ENCODE results near the gene TUBGCP6.

Gene TUBGCP6

GRCh38 chr22:50197000-50197800 lies 47.6 kb downstream of the TUBGCP6 start:
- no peak for DNase-seq (ENCODE audit: low read depth)

DNA sequence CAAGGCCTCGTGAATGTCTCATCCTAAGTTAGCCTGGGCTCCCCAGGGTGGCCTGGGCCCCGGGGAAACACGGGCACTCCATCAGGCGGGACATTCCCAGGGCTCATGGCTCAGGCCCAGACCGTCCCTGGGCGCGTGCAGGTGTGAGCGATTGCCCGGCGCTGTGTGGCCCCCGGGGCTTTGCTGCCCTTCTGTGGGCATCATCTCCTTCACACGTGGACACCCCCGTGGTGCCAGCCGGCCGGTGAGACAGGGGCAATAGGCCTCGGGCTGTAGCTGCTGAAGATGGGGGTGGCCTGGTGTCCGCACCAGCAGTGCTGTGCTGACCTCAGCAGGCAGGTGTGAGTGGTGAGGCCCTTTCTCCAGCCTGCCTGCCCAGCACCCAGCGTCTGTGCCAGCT lies 48.6 kb downstream of the TUBGCP6 start:
- DNase-seq (ENCODE audit: low read depth) = no peak

DNA sequence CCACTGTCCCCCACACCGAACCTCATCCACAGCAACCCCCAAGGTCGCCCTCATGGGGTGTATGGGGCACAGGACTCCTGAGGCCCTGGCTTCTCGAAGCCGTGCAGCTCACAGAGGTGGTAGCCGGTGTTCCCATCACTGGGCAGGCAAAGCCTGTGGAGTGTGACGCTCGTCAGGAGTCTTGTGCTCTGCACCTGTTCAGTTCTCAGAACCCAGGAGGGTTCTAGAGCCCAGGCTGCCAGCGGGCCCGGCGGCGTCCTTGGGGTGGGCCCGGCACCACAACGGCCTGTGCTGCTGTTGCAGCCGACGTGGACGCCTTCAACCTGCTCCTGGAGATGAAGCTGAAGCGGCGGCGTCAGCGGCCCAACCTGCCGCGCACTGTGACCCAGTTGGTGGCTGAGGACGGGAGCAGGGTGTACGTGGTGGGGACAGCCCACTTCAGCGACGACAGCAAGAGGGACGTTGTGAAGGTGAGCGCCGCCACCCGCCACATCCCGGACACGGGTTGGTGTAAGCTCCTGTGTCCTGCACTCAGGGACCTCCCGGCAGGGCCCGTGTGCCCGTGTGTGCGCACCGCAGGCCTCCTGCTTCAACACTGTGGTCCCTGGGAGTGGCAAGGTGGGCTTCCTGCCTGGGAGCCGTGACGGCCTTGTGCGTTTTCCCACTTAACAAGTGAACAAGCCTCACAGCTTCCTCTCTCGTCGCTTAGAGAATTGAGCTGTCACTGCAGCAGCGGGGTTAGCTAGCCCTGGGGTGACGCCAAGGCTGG lies 50.6 kb downstream of the TUBGCP6 start:
- DNase-seq (ENCODE audit: low read depth) = no peak

- no peak for DNase-seq (ENCODE audit: low read depth)
These were observed 51.2 kb downstream of the TUBGCP6 start for GRCh38 chr22:50193621-50194020.

DNA sequence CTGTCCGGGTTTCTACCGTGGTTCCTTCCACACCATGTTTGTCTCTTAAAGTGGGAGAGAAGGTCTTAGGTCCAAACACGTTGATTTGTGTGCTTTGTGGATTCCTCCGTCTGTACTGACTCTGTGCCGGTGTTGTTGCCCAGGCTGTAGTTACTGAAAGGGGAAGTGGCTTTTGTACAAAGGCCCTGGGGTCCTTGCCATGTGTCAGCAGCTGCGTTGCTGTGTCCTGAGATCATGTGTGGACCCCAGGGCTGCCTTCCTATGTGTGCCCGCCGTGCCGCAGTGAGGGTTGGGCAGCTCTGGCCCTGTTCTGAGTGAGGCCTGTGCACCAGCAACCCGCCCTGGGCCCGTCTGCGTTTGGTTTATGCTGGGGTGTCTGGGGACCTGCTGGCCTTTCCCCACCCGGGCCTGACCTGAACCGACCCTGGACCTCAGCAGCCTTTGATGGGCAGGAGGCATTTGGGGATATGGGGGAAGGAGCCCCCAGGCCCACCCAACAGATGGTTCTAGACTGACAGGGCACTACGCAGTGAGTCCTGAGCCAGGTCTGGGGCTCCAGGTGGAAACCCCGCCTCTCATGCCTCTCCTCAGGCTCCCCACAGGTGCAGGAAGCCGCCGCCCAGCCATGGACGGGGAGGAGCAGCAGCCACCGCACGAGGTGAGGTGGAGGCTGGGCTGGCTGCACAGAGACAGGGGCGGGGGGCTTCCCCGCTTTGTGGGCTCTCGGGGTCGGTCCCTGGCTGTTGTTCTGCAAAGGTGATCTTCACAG lies 52.2 kb downstream of the TUBGCP6 start:
- DNase-seq (ENCODE audit: low read depth) = no peak

GRCh38 chr22:50190941-50191741 lies 53.7 kb downstream of the TUBGCP6 start:
- no peak for DNase-seq (ENCODE audit: low read depth)

DNA sequence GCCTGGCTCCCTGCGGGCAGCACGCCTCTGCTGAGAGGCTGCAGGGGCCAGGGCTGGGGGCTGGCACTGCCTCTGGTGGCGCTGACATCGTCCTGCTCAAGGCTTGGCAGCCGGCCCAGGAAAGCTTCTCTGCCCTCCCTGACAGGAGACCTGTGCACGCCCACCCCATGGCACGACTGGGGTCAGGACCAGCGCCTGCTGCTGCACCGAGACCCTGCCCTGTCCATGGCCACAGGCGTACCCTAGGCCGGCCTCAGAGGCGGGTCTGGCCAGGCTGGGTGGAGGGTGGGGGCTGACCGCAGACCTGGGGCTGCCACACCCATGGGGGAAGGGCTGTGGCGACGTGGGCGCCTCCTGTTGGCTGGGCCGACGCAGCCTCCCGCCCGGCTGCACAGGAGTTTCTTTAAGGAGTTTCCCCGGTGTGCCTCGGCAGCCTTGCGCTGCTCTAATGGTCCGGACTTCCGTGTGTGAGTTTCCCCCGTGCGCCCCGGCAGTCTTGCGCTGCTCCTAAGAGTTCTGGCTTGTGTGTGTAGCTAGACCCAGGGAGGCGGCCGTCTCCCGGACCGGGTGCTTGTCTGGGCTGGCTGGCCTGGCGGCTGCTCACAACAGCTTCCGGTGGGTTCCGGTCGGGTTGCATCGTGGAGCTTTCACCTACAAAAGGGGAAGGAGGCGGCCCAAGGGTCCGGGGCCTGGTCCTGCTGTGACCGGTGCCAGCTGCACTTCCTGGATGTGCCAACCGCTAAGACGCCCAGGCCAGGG lies 54.5 kb downstream of the TUBGCP6 start:
- DNase-seq (ENCODE audit: low read depth) = peak; percentile 36

- no peak for DNase-seq (ENCODE audit: low read depth)
These were observed 55.0 kb downstream of the TUBGCP6 start for GRCh38 chr22:50189849-50190181.

DNA sequence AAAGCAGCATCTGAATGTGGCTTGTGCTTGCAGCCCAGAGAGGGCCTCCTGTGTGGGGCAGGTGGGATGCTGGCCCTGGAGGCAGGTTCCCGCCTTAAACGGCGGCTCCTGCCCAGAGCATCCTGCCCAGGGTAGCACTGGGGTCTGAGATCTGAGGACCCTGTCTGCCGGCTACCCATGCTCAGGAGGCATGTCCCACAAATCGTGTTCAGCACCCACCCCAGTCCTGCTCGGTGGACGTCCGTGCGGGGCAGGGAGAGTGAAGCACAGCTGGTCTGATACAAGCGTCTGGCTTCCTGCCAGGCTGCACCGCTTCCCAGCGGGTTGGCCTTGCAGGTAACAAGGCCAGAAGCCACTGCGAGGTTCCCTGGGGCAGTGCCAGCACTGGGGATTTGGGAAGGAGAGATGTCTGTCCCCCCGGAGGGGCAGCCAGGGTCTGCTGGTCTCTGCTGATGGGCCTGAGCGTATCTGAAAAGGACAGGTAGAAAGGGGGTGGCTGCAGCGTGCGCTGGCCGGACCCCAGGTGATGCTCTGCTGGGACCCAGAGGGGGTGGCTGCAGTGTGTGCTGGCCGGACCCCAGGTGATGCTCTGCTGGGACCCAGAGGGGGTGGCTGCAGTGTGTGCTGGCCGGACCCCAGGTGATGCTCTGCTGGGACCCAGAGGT lies 55.5 kb downstream of the TUBGCP6 start:
- no peak for DNase-seq (ENCODE audit: low read depth)

- no peak for DNase-seq (ENCODE audit: low read depth)
These were observed 56.5 kb downstream of the TUBGCP6 start for GRCh38 chr22:50188356-50188755.

DNA sequence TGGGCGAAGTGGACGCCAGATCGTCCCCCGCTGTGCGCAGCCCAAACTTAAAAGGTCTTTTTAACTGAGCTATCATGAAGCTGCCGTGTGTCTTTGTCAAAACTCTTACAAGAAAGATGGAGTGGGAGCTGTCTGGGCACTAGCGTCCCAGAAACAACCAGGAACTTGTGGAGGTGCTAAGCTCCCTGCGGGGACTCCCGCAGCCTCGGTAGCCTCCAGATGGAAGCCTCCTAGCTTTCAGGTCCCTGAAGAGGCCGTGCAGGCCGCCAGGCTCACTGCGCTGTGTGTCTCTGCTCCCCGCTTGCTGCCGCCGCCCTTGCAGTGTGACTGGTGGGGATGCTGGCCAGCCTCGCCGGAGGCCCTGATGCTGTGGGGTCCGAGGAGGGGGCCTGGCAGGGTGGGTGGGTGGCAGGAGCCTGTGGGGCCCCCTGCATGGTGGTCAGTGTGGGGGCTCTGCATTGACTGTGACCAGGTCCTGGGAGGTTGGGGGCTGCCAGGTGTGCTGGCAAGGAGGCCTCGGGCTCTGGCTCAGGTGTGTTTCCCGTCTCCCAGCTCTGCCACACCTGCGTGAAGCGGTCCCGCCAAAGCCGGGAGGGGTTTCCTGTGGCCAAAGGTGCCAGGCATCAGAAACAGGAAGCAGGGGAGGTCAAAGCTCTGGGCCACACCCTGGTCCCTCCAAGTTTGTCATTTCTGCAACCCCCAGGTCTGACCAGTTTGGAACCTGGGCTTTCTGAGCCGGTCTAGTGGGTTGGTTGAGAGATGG lies 57.9 kb downstream of the TUBGCP6 start:
- DNase-seq (ENCODE audit: low read depth) = no peak

GRCh38 chr22:50186181-50186714 lies 58.6 kb downstream of the TUBGCP6 start:
- no peak for DNase-seq (ENCODE audit: low read depth)

DNA sequence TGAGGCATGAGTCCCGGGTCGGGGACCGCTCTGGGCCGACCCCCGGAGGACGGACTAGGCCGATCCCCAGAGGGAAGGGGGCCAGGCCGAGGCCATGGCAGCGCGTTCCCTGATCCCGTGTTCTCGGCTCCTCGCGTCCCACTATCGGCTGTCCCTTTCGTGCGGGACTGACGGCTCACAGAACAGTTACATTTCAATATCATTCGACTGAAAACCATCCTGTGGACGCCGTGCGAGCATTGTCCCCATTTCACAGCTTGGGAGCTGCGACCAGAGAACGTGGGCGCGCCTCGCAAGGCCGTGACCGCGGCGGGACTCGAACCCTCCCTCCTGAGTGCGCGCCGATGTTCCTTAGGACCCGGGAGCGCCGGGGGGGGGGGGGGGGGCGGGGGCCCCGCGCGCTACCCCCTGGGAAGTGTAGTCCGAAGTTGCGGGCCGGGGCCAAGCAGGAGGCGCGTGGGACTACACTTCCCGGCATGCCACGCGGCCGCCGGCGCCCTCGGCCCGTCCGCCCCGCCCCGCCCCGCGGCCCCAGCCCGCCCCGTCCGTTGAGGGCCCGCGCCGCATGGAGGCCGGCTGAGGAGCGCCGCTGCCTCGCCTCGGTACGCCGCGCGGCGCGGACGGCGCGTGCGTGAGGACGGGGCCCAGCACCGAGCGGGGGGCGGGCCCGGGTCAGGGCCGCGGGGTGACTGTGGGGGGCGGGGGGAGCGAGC lies 59.3 kb downstream of the TUBGCP6 start, which contains the start of gene TRABD:
TRABD (plus strand) TSS at position 539 of the 713 bp plus-strand sequence. CDS start 7,148 bp downstream, outside the sequence.
- peak; percentile 67 for DNase-seq (ENCODE audit: low read depth)

- DNase-seq (ENCODE audit: low read depth) = no peak
These were observed 59.9 kb downstream of the TUBGCP6 start for GRCh38 chr22:50184902-50185374.

DNA sequence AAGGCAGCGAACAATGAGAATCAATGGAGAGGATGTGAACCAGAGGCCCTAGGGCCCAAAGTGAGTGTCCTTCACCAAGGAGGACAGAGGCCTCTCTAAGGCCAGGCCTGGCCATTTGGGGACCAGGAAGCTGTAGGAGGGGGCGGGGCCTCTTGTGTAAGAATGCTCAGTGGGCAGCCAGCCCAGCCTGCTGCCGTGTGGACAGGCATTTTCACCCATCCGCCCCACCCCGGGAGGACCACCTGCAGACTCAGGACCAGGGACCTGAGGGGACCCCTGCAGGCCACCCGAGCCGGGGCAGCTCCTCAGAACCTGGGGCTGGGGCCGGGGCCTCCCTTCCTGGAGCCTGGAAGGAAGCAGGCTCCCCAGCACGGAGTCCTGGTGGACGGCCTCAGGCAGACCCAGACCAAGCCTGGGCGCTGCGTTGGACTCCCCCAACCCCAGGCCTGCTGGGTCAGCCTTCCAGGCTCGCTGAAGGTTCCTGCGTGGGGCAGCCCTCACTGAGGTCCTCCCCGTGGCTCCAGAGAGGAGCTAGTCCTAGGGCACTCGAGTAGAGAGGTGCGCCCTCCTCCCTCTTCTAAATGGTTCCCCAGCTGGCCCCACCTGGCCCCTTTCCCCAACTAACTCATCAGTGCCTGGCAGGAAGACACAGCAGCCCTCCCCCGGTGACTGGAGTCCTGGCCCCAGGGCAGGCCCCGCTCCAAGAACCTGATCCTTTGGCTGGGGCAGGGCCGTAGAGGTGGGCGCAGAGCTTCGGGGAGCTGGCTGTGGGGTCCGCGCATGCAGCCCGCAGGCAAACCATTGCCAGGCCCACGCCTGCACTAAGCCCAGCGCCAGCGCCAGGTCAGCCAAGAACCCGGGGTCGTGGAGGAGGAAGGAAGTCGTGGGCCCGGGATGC lies 60.6 kb downstream of the TUBGCP6 start:
- DNase-seq (ENCODE audit: low read depth) = peak; percentile 35

- no peak for DNase-seq (ENCODE audit: low read depth)
These were observed 61.5 kb downstream of the TUBGCP6 start for GRCh38 chr22:50183141-50183971.

All from fibroblast of the conjunctiva (primary cell).